Measurements from ENCODE around the gene FRY. TPM values are rescaled to one million over a fixed set of nuclear protein-coding genes. Genes with fewer than 3 reads are reported as not detected.
"Not testable (repeated sequence)": the region's sequence is repeated elsewhere in the genome, so short reads cannot be mapped to it uniquely, and the experiment has no call there.

Gene FRY
- 4.7 and 5.4 TPM in 2 replicates for total RNA-seq
- long read RNA-seq, partial matches to known transcripts, result 1 of 2 reads
- long read RNA-seq, other reads (novel, unspliced or antisense), result 1 of 2 reads

DNA sequence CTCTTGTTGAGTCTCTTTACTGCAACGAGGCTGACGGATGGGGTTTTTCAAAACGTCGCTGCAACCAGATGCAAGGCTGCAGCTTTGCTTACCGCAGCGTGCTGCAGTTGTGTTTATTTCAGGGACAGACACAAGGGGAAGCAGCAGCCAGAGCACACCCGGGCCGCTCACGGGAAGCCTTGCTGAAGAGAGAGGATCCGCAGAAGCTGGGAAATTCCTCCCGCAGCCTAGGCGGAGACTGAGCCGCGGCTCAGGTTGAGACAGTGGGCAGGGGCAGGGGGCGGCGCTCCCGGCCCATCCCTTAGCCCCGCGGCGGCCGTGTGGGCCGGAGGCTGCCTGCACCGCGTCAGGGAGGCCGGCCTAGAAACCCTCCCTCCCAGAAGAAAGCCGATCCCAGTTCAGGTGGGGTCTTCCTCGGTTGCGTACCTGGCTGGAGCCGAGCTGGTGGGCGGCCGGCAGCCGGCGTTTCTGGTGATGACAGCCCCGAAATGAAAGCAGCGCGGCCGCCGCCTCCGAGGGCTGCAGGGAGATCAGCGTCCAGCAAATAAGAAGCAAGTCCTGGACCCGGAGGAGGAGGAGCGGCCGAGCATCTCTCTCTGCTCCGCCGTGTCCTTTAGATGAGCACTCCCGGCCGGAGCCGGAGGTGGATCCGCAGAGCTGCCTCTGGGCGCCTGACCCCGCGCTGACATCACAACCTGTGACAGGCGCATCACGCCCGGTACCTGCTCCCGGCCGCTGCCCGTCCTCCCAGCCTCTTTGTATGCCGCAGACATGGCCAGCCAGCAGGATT, at the start of gene FRY:
FRY (plus strand) TSS at position 750 of the 790 bp plus-strand sequence; CDS start at position 772, 22 bp downstream.
- no peaks in the 10 kb centered on the region for H3K36me3 Mint-ChIP-seq (ENCODE audit: low read depth)
- peak; percentile 46 for DNase-seq (ENCODE audit: low read depth, low spot score)
- H3K4me3 Mint-ChIP-seq, result peak within 1 kb of the TSS; percentile 85
- TF ChIP-seq, protein P1, sequence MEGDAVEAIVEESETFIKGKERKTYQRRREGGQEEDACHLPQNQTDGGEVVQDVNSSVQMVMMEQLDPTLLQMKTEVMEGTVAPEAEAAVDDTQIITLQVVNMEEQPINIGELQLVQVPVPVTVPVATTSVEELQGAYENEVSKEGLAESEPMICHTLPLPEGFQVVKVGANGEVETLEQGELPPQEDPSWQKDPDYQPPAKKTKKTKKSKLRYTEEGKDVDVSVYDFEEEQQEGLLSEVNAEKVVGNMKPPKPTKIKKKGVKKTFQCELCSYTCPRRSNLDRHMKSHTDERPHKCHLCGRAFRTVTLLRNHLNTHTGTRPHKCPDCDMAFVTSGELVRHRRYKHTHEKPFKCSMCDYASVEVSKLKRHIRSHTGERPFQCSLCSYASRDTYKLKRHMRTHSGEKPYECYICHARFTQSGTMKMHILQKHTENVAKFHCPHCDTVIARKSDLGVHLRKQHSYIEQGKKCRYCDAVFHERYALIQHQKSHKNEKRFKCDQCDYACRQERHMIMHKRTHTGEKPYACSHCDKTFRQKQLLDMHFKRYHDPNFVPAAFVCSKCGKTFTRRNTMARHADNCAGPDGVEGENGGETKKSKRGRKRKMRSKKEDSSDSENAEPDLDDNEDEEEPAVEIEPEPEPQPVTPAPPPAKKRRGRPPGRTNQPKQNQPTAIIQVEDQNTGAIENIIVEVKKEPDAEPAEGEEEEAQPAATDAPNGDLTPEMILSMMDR (conservative IDR thresholded peaks at IDR 0.05), result no peak
- H3K27me3 Mint-ChIP-seq (ENCODE audit: low read depth), result peaks cover 26% of the 10 kb centered on the region
- H3K4me1 Mint-ChIP-seq, result peaks cover 28% of the 10 kb centered on the region
- peak within 1 kb of the TSS; percentile 65 for H3K27ac Mint-ChIP-seq (ENCODE audit: unreplicated experiment)
- no peaks in the 10 kb centered on the region for H3K9me3 Mint-ChIP-seq

DNA sequence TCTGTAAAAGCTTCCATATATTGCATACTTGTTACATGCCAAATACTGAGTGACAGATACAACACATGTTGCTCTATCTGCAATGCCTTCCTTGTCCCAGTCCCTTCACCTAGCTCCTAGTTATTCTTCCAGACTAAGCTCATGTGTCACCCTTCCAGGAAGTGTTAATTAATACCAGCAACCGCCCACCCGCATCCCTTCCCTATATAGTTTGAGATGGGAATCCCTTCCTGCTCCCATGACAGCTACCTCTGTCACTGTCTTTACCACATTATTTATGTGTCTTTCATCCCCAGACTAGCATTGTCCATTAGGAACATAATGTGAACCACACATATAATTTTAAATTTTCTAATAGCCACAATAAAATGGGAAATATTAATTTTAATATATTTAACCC, 49.5 kb upstream of the FRY start:
- DNase-seq (ENCODE audit: low read depth, low spot score), result no peak
- peaks cover 4% of the 10 kb centered on the region for H3K9me3 Mint-ChIP-seq
- TF ChIP-seq, protein P1 (conservative IDR thresholded peaks at IDR 0.05), result no peak

DNA sequence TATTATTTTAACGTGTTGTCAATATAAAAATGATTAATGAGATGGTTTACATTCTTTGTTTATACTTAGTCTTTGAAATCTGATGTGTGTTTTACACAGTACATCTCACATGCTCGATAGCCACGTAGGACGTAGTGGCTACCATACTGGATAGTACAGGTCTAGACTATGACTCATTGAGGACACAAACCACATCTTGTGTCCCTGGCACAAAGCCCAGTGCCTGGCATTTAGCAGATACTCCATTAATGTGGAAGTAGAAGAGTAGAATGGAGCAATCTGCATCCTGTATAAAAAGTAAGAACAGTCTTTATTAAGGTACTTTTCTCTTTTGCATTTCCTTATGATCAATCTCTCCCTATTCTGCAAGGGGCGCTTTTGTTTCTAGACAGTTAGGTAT, 49.0 kb upstream of the FRY start:
- Mint-ChIP-seq H3K4me1 (peaks cover 9% of the 10 kb centered on the region), H3K9me3 (peaks cover 7% of the 10 kb centered on the region), H3K4me3 (no peak overlapping the region), H3K27me3 (ENCODE audit: low read depth) (peaks cover 3% of the 10 kb centered on the region), H3K36me3 (ENCODE audit: low read depth) (no peaks in the 10 kb centered on the region), H3K27ac (ENCODE audit: unreplicated experiment) (no peak overlapping the region)
- no peak for DNase-seq (ENCODE audit: low read depth, low spot score)
- TF ChIP-seq, protein P1 (conservative IDR thresholded peaks at IDR 0.05), result no peak

More for the DNA sequence above, 49.5 kb upstream of the FRY start:
- Mint-ChIP-seq H3K27ac (ENCODE audit: unreplicated experiment) (no peak overlapping the region), H3K36me3 (ENCODE audit: low read depth) (no peaks in the 10 kb centered on the region), H3K27me3 (ENCODE audit: low read depth) (peaks cover 3% of the 10 kb centered on the region), H3K4me1 (peaks cover 5% of the 10 kb centered on the region), H3K4me3 (no peak overlapping the region)

DNA sequence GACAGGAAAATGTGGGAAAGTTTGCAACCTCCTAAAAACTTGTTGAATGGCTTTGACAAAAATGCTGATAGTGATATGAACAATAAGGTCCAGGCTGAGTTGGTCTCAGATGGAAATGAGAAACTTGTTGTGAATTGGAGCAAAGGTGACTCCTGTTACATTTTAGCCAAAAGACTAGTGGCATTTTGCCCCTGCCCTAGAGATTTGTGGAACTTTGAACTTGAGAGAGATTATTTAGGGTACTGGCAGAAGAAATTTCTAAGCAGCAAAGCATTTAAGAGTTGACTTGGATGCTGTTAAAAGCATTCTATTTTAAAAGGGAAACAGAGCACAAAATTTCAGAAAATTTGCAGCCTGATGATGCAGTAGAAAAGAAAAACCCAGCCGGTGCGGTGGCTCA, 47.9 kb upstream of the FRY start:
- not testable (repeated sequence) for H3K4me3 Mint-ChIP-seq; H3K9me3 Mint-ChIP-seq; H3K27me3 Mint-ChIP-seq (ENCODE audit: low read depth); H3K27ac Mint-ChIP-seq (ENCODE audit: unreplicated experiment); DNase-seq (ENCODE audit: low read depth, low spot score); H3K36me3 Mint-ChIP-seq (ENCODE audit: low read depth); H3K4me1 Mint-ChIP-seq

DNA sequence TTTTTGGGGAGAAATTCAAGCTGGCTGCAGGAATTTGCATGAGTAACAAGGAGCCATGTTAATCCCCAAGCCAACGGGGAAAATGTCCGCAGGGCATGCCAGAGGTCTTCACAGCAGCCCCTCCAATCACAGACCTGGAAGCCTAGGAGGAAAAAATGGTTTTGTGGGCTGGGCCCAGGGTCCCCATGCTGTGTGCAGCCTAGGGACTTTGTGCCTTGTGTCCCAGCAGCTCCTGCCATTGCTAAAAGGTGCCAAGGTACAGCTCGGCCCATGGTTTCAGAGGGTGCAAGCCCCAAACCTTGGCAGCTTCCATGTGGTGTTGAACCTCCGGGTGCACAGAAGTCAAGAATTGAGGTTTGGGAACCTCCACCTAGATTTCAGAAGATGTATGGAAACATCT, 47.2 kb upstream of the FRY start:
- not testable (repeated sequence) for H3K36me3 Mint-ChIP-seq (ENCODE audit: low read depth); H3K27ac Mint-ChIP-seq (ENCODE audit: unreplicated experiment); H3K27me3 Mint-ChIP-seq (ENCODE audit: low read depth); DNase-seq (ENCODE audit: low read depth, low spot score); H3K9me3 Mint-ChIP-seq; H3K4me3 Mint-ChIP-seq
- H3K4me1 Mint-ChIP-seq, result peaks cover 16% of the 10 kb centered on the region

DNA sequence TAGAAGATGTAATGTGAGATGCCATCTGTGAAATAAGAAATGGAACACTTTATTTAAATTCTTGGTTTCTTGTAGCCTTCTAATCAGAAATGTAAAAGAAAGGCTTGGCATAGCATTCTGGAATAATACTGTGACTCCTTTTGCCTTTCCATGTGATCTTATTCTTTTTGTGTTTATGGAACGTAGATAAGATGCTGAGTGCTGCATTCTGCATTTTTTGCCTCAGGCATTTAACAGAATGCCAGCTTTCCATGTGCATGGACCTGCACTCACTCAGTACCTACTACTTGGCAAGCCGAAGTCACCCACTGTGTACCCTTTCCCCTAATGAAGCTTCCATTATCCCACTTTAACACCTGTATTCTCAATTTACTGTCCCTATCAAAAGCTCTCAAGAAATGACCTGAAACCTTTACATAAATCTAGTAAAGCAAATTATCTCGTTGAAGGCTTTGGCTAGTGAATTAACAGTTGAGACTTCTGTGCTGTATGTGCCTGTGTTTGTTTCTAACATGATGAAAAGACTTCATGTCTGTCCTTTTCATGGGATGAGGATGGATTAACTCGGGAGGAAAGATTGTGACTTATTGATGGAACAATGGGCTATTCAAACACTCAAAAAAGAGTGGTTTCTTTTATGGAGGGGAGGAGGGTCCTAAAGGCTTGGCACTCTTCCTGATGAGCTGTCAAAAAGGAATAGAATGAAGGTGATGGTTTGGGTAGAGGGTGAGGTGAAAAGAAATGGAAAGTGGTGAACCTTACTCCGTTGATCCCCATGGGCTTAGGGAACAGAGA, 44.7 kb upstream of the FRY start:
- TF ChIP-seq, protein P1 (conservative IDR thresholded peaks at IDR 0.05), result no peak
- peaks cover 5% of the 10 kb centered on the region for H3K9me3 Mint-ChIP-seq
- no peaks in the 10 kb centered on the region for H3K27me3 Mint-ChIP-seq (ENCODE audit: low read depth)
- no peak overlapping the region for H3K27ac Mint-ChIP-seq (ENCODE audit: unreplicated experiment)
- H3K4me1 Mint-ChIP-seq, result peaks cover 17% of the 10 kb centered on the region
- no peaks in the 10 kb centered on the region for H3K36me3 Mint-ChIP-seq (ENCODE audit: low read depth)
- DNase-seq (ENCODE audit: low read depth, low spot score), result no peak
- no peak overlapping the region for H3K4me3 Mint-ChIP-seq

All from neural crest cell (in vitro differentiated cells).